Osteocyte (in vitro differentiated cells): ENCODE measurements around the gene IKZF1. TPM values are rescaled to one million over a fixed set of nuclear protein-coding genes. Genes with fewer than 3 reads are reported as not detected.

Experiments used
- DNase-seq: peaks from one replicate; pipeline ENCODE4 v3.0.0; 2021; ENCODE audit warnings: mixed read lengths; ENCODE audit not compliant: unreplicated experiment; ENCODE audit errors: extremely low spot score
- H3K27ac Mint-ChIP-seq: one replicate; pipeline ENCODE4 v1.8.0; 2021; ENCODE audit warnings: mild to moderate bottlenecking, mixed read lengths; ENCODE audit not compliant: unreplicated experiment
- H3K27me3 Mint-ChIP-seq: one replicate; pipeline ENCODE4 v1.8.0; 2021; ENCODE audit warnings: mixed read lengths; ENCODE audit not compliant: unreplicated experiment
- H3K36me3 Mint-ChIP-seq: one replicate; pipeline ENCODE4 v1.8.0; 2021; ENCODE audit warnings: mixed read lengths; ENCODE audit not compliant: unreplicated experiment
- H3K4me1 Mint-ChIP-seq: one replicate; pipeline ENCODE4 v1.8.0; 2021; ENCODE audit warnings: mixed read lengths; ENCODE audit not compliant: unreplicated experiment
- H3K4me3 Mint-ChIP-seq: one replicate; pipeline ENCODE4 v1.8.0; 2021; ENCODE audit warnings: mild to moderate bottlenecking, moderate library complexity, mixed read lengths; ENCODE audit not compliant: unreplicated experiment
- H3K9me3 Mint-ChIP-seq: one replicate; pipeline ENCODE4 v1.8.0; 2021; ENCODE audit warnings: mixed read lengths; ENCODE audit not compliant: unreplicated experiment
- total RNA-seq: library from RNA; stranded (reverse); gene quantifications from 2 replicates; pipeline ENCODE4 v1.2.1, GENCODE V29; 2021
- TF ChIP-seq, protein P1 (sequence below): fragments of 200-600 bp; sonication (generic); IDR thresholded peaks from 2 replicates; pipeline ENCODE4 v1.5.0; 2021; ENCODE audit warnings: antibody characterized with exemption, mild to moderate bottlenecking, moderate library complexity

The IKZF1 gene
- total RNA-seq, 1 donor from 2014 or later, result not detected

DNA sequence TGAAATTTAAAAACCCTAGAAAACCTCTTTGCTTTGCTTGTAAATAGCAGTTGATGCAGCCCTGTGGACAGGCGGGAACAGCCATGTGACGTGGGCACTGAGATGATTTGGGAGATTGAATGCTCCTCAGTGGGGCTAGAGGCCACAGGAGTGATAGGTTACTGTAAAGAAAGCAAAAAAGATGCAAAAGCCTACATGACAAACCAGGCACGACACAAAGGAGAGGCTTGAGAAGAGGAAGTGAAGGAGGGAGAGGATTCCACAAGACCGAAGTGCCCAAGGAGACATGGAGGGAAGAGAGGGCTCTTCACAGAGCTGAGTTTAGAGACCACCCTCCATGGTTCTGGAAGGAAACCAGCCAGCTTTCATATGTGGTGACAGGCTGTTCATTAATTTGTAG lies 25.7 kb downstream of the IKZF1 start:
- Mint-ChIP-seq H3K27ac (no peak overlapping the region), H3K4me1 (no peaks in the 10 kb centered on the region), H3K27me3 (peaks cover 25% of the 10 kb centered on the region), H3K4me3 (no peak overlapping the region), H3K9me3 (no peaks in the 10 kb centered on the region), H3K36me3 (no peaks in the 10 kb centered on the region)
- no peak for DNase-seq
- TF ChIP-seq, protein P1, sequence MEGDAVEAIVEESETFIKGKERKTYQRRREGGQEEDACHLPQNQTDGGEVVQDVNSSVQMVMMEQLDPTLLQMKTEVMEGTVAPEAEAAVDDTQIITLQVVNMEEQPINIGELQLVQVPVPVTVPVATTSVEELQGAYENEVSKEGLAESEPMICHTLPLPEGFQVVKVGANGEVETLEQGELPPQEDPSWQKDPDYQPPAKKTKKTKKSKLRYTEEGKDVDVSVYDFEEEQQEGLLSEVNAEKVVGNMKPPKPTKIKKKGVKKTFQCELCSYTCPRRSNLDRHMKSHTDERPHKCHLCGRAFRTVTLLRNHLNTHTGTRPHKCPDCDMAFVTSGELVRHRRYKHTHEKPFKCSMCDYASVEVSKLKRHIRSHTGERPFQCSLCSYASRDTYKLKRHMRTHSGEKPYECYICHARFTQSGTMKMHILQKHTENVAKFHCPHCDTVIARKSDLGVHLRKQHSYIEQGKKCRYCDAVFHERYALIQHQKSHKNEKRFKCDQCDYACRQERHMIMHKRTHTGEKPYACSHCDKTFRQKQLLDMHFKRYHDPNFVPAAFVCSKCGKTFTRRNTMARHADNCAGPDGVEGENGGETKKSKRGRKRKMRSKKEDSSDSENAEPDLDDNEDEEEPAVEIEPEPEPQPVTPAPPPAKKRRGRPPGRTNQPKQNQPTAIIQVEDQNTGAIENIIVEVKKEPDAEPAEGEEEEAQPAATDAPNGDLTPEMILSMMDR, result no peak

DNA sequence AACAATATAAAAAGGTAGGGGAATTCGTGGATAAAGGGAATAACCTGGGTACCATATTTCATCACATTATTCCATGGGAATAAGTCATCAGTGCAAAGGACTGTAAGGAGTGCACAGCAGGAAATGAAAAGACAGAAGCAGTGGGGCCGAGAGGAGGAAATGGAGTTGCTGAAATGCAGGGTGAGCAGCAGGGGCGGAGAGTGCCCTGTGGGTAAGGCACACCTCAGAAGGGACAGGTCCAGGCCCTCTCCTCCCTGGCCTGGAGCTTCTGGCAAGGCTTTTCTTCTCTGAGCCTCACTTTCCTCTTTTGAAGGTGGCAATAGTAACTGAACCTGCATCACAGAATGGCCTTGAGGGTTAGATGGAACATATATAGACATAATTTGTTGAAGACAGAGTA lies 26.2 kb downstream of the IKZF1 start:
- Mint-ChIP-seq H3K27ac (no peak overlapping the region), H3K27me3 (peaks cover 25% of the 10 kb centered on the region), H3K9me3 (no peaks in the 10 kb centered on the region), H3K4me3 (no peak overlapping the region), H3K36me3 (no peaks in the 10 kb centered on the region), H3K4me1 (no peaks in the 10 kb centered on the region)
- no peak for DNase-seq
- TF ChIP-seq, protein P1, result no peak

DNA sequence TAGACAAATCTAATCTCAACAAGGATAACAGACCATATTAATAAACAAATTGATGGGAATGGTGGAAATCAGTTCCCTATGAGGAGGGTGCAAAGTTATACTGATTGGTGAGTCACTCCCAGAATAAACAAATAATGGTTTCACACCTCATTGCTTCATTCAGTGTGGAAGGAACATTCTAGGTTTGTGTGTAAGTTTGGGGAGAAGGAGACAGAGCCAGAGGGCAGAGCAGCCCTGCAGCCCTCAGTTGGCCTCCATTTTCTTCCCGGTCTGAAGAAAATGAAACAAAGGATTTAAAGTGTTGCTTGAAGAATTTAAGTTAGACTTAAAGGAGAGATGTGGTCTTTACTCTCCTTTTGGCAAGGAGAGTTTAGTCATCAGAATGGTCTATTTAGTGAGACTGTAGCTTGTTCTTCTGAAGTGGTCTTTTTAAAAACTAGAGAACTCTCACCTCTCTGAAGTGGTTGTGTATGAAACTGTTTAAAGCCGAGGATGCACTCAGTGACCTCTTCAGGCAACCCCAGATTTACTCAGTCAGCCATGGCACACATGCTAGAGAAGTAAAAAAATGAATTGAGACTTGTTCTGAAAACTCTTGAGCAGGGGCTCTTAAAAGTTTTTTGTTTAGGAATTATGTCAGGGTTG lies 27.2 kb downstream of the IKZF1 start:
- TF ChIP-seq, protein P1, result no peak
- no peak for DNase-seq
- H3K27me3 Mint-ChIP-seq, result peaks cover 19% of the 10 kb centered on the region
- H3K4me3 Mint-ChIP-seq, result no peak overlapping the region
- H3K27ac Mint-ChIP-seq, result no peak overlapping the region
- no peaks in the 10 kb centered on the region for H3K9me3 Mint-ChIP-seq
- no peaks in the 10 kb centered on the region for H3K36me3 Mint-ChIP-seq
- no peaks in the 10 kb centered on the region for H3K4me1 Mint-ChIP-seq

DNA sequence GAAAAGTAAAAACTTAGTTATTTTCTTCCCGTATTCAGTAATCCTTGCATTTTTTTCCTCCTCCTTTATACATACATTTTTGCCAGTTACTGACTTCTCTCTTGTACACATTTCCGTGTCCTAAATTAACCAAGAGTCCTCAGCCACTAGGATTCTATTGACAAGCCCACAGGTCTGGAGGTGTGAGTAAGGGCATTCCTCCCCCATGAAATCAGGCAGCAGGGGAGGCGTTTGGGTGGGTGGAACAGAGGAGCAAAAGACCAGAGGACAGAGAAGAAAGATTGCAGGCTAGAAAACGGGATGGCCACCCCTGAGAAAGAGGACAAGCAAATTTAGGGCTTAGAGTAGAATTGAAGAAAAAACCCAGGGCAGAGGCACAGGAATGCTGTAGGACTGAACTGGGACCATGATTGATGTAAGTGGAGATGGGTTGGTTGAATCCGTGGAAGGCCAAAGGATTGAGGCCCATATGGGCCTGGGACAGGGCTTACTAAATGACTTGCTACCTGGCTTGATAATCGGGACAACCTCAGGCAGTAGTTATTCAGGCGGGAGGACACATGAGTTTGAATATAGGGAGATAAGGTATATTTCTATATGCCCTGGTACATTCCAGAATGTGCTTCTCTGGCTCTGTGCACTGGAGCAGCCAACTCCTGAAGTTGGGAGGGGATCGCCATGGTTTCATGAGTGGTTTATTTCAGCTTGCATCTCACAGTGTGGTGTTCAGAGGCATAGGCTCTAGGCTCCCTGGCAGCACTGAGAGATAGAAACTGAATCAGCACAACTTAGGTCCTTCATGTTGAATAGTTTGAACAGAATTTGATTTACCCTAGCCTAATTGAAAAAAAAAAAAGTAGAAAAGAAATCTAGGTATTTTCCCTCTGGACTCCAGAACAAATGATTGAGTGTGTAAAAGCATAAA lies 28.0 kb downstream of the IKZF1 start:
- H3K27ac Mint-ChIP-seq, result no peak overlapping the region

More for the DNA sequence above, 28.0 kb downstream of the IKZF1 start:
- Mint-ChIP-seq H3K9me3 (no peaks in the 10 kb centered on the region), H3K4me3 (no peak overlapping the region), H3K27me3 (peaks cover 17% of the 10 kb centered on the region), H3K4me1 (no peaks in the 10 kb centered on the region), H3K36me3 (no peaks in the 10 kb centered on the region)
- DNase-seq, result no peak
- TF ChIP-seq, protein P1, result no peak
